Activated CD4-positive, alpha-beta T cell treated with anti-CD3 and anti-CD28 coated beads, Interleukin-2, amount 10 ng/mL, durations not matched to agents 24 days and 14 days (primary cell): ENCODE measurements around the gene NTSR2. TPM values are rescaled to one million over a fixed set of nuclear protein-coding genes. Genes with fewer than 3 reads are reported as not detected.

Experiments used
- DNase-seq: peaks from one replicate; pipeline ENCODE4 v3.0.0; 2022
- H3K27ac Mint-ChIP-seq: one replicate; pipeline ENCODE4 v1.8.0; 2022; ENCODE audit warnings: mild to moderate bottlenecking, mixed read lengths
- H3K27me3 Mint-ChIP-seq: one replicate; pipeline ENCODE4 v1.8.0; 2022; ENCODE audit warnings: mixed read lengths
- H3K36me3 Mint-ChIP-seq: one replicate; pipeline ENCODE4 v1.8.0; 2022; ENCODE audit warnings: low read depth, mild to moderate bottlenecking, mixed read lengths
- H3K4me1 Mint-ChIP-seq: one replicate; pipeline ENCODE4 v1.8.0; 2021; ENCODE audit warnings: mixed read lengths
- H3K4me3 Mint-ChIP-seq: one replicate; pipeline ENCODE4 v1.8.0; 2022; ENCODE audit warnings: mild to moderate bottlenecking, moderate library complexity, mixed read lengths
- H3K9me3 Mint-ChIP-seq: one replicate; pipeline ENCODE4 v1.8.0; 2021; ENCODE audit warnings: mixed read lengths
- intact Hi-C: fragments of 100-400 bp; cut with micrococcal nuclease; formaldehyde crosslinking; loops from one replicate; pipeline ENCODE4 v1.15.1; 2023
- total RNA-seq: library from RNA; stranded (reverse); gene quantifications from 2 replicates; pipeline ENCODE4 v1.2.3, GENCODE V29; 2022

Gene NTSR2
- total RNA-seq, 1 donor from 2014 or later: not detected

DNA sequence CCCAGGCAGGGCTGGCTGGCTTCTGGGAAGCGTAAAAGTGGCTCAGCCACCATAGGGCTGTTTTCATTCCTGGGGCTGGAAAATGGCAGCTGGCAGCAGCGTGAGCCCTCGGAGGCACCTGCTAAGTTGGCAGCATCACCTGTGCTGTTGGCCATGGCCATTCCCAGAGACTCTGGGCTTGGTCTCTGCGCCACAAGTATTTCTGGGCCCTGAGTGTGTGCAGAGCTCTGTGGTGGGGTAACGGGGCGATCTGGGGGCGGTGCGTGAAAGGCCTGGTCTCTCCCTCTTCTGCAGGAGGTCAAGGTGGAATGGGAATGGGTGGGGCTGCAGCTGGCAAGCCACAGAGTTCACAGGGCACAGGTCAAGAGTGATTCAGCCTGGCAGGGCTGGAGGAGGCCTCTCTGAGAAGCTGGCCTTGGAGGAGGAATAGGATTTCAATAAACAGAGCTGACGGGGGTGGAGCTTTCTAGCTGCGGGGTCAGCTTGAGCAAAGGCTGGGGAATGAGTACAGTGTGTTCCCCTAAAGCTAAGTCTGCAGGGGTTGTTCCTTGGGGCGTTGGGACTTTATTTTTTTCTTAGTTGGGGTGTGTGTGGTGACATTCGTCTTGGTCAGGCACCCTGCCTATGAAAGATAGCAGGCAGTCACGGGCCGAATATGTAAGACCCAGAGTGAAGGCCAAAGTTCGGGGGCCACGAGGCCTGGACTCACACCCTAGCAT is 10.3 kb upstream of the NTSR2 start:
- DNase-seq: no peak
- H3K27ac Mint-ChIP-seq: no peak overlapping the region
- H3K27me3 Mint-ChIP-seq: peaks cover 47% of the 10 kb centered on the region
- peaks cover 5% of the 10 kb centered on the region for H3K4me1 Mint-ChIP-seq
- no peaks in the 10 kb centered on the region for H3K9me3 Mint-ChIP-seq
- H3K36me3 Mint-ChIP-seq: no peaks in the 10 kb centered on the region
- no peak overlapping the region for H3K4me3 Mint-ChIP-seq
- intact Hi-C loops: loop anchor here (5.0 kb wide), 1 partner anchor 848 kb away; no protein-coding TSS in a partner anchor

DNA sequence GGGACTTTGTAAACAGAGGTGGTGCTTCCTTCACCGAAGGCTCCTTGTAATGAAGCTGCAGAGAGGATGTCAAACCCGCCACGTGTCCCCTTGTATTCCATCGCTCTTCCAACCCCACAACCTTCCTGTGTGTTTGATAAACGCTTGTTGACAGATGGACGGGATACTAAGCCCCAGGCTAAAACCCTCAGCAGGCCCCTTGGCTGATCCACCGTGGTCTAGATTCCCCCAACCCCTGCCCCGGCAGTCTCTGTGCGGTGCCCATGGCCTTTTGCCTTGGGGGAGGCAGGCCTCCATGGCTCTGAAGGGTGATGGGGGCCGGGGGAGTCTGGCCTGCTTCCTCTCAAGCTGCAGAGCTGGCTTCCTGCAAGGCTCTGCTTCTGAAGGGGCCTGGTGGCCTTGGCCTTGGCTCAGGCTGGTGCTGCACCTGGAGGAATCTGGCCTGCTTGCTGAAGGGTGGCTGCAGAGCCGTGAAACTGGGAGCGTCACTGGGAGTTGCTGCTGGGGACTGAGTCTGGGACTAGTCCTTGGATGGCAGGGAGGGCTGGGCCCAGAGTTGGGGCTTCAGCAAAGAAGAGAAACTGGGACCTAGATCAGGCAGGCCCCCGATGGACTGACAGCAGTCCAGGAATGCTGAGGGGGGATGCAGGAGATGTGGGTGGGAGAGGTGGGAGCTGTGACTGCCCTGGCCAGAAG is 9.6 kb upstream of the NTSR2 start:
- H3K9me3 Mint-ChIP-seq: no peaks in the 10 kb centered on the region
- no peak overlapping the region for H3K27ac Mint-ChIP-seq
- no peaks in the 10 kb centered on the region for H3K36me3 Mint-ChIP-seq
- DNase-seq: no peak
- no peak overlapping the region for H3K4me3 Mint-ChIP-seq
- peaks cover 5% of the 10 kb centered on the region for H3K4me1 Mint-ChIP-seq
- peaks cover 49% of the 10 kb centered on the region for H3K27me3 Mint-ChIP-seq
- intact Hi-C loops: loop anchor here (5.0 kb wide), 1 partner anchor 847 kb away; no protein-coding TSS in a partner anchor

DNA sequence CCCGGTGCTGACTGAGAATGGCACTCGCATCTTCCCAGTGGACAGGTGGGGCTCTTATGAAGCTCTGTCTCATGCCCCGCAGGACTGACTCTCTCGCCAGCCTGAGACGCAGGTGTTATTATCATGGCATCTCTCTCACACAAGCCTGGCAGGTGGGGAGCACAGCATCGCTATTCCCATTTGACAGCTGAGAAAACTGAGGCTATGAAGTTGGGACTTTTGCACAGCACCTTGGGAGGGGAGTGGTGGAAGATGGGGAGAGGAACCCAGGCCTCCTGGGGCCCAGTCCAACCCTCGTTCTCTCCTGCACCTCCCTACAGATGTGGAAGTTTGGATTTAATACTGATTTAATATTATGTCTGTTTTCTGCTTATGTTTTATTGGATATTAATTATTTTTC is 9.0 kb upstream of the NTSR2 start:
- no peak overlapping the region for H3K27ac Mint-ChIP-seq
- no peak for DNase-seq
- H3K36me3 Mint-ChIP-seq: no peaks in the 10 kb centered on the region
- H3K9me3 Mint-ChIP-seq: no peaks in the 10 kb centered on the region
- H3K4me3 Mint-ChIP-seq: no peak overlapping the region
- peaks cover 47% of the 10 kb centered on the region for H3K27me3 Mint-ChIP-seq
- H3K4me1 Mint-ChIP-seq: peaks cover 5% of the 10 kb centered on the region
- intact Hi-C loops: no loop called here

DNA sequence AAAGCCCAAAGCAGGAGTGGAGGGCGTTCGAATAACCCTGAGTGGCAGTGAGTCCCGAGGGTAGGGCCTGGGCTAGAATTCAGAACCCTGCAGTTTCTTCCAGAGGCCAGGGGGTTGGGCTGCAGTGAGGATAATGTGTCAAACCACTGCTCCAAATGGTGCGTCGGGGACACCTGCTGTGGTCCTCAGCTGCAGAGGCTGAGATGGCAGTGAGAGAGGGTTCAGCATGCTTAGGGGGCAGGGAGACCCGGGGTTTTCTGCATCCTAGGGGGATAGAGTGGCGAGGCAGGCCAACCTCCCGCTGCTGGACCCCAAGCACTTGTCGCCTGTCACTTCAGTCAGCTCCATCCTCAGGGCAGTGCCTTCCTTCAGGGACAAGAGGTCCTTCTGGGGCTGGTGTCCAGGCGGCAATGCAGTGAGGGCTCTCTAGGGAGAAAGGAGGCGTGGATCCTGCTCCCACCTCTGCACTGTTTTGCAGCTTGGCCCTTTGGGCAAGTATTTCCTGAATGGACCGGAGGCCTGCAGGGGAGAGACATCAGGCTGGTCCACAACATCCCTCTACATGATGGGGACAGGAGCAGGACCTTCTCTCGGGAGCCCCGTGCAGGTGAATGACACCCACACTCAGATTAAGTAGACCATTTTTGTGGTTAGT is 8.4 kb upstream of the NTSR2 start:
- Mint-ChIP-seq H3K27ac (no peak overlapping the region), H3K27me3 (peaks cover 46% of the 10 kb centered on the region)

DNA sequence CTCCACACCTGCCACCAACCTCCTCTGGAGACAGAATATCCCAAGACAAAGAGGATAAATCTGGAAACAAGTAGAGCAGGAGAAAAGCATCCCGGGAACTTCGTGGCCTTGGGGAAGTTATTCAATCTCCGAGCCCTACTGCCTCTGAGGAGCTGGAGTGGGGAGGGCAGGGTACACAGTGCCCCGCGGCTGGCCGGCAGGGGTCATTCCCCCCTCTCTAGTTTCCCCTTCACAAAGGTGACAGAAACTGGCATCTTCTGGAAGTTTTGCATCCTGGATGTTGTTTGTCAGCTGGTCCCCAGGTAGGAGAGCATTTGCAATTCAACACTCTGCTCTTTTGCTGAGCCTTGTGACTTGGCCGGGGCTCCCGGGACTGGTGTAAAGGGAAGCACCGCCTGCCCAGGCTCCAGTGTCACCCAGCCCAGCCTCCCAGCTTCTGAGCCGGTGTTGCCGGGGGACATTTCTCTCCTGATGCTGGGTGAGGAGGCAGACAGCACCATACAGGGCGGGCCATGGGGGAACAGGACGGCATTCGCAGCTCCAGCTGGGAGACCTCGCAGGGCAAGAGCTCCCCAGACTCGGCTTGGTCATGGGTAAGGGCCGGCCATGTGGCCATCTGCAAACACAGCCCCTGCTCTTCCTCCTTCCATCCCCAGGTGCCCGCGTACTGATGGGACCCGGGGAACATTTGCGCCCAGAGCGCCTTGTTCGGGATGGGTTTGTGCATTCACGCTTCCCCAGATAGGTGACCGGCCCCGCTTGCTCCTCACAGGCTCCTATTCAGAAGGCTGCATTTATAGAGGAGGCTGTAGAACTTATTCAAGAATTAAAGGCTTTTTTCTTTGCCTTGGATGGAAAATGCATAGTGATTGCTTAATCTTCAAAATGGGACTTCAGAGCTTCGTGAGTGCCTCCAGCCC is 7.4 kb upstream of the NTSR2 start:
- Mint-ChIP-seq H3K27me3 (peaks cover 48% of the 10 kb centered on the region), H3K4me3 (no peak overlapping the region), H3K9me3 (no peaks in the 10 kb centered on the region), H3K36me3 (no peaks in the 10 kb centered on the region), H3K4me1 (peaks cover 5% of the 10 kb centered on the region), H3K27ac (no peak overlapping the region)
- intact Hi-C loops: no loop called here
- no peak for DNase-seq

More for the DNA sequence above, 8.4 kb upstream of the NTSR2 start:
- Mint-ChIP-seq H3K4me3 (no peak overlapping the region), H3K4me1 (peaks cover 5% of the 10 kb centered on the region), H3K36me3 (no peaks in the 10 kb centered on the region), H3K9me3 (no peaks in the 10 kb centered on the region)
- no peak for DNase-seq
- intact Hi-C loops: no loop called here

DNA sequence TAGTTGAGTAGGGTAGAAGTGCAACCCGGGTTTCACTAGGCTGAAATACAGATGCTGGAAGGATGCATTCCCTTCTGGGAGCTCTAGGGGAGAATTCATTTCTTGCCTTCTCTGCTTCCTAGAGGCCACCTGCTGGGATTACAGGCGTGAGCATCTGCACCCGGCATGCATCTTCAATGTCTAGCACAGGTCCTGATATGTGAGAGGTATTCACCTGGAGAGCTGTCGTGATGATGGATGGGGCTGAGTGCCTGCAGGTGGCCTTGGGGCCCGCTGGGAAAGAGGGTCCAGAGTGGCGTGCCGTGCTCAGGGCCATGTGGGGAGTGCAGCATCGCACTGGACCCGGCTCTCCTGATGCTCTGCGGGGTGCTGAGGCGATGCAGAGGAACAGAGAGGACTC is 6.6 kb upstream of the NTSR2 start:
- no peak for DNase-seq
- peaks cover 45% of the 10 kb centered on the region for H3K27me3 Mint-ChIP-seq
- H3K9me3 Mint-ChIP-seq: no peaks in the 10 kb centered on the region
- H3K4me3 Mint-ChIP-seq: no peak overlapping the region
- no peaks in the 10 kb centered on the region for H3K4me1 Mint-ChIP-seq
- H3K36me3 Mint-ChIP-seq: no peaks in the 10 kb centered on the region
- intact Hi-C loops: no loop called here
- H3K27ac Mint-ChIP-seq: no peak overlapping the region

DNA sequence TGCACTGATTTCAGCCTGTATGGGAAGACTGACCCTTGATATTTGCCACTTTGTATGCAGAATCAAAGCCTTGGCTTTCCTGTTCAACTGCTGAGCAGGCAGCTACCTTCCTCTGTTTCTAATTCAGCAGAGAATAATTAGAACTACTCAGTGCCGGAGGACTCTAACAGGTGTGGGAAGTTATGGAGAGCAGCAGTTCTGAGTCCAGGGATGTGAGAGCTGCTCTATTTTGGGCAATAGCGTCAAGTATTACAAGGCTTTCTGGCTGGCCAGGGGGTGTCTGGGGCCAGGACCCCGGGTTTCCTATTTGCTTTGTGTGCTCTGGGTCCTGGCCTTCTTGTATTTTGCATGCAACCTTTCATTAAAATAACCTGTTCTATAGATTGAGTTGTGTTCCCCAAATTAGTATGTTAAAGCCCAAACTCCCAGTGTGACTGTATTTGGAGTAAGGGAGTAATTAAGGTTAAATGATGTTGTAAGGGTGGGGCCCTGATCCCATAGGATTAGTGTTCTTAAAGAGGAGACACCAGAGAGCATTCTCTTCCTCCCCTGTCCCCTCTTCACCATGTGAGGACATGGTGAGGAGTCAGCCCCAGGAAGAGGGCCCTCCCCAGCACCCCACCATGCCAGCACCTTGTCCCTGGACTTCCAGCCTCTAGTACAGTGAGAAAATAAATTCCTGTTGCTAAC is 5.6 kb upstream of the NTSR2 start:
- DNase-seq: no peak
- H3K4me3 Mint-ChIP-seq: no peak overlapping the region
- no peaks in the 10 kb centered on the region for H3K4me1 Mint-ChIP-seq
- no peaks in the 10 kb centered on the region for H3K9me3 Mint-ChIP-seq
- no peak overlapping the region for H3K27ac Mint-ChIP-seq
- no peaks in the 10 kb centered on the region for H3K36me3 Mint-ChIP-seq
- H3K27me3 Mint-ChIP-seq: peaks cover 50% of the 10 kb centered on the region
- intact Hi-C loops: no loop called here

DNA sequence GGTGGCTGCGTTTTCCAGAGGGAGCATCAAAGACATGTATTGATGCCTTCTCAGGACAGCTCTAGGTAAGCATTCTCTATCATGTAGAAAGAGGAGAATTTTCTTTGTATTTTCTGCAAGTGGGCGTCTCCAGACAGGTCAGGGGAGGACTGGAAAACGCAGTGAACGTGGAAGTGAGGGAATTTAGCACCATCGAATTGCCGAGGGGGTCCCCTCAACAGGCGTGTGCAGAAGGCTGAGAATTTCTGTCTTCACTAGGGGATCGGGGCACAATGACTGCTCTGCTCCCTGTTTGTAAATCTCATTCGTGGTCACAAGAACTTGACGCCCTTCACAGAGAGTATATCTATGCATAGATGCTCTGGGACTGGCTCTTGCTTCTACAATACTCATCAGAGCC is 5.0 kb upstream of the NTSR2 start:
- H3K9me3 Mint-ChIP-seq: peaks cover 4% of the 10 kb centered on the region
- intact Hi-C loops: no loop called here

DNA sequence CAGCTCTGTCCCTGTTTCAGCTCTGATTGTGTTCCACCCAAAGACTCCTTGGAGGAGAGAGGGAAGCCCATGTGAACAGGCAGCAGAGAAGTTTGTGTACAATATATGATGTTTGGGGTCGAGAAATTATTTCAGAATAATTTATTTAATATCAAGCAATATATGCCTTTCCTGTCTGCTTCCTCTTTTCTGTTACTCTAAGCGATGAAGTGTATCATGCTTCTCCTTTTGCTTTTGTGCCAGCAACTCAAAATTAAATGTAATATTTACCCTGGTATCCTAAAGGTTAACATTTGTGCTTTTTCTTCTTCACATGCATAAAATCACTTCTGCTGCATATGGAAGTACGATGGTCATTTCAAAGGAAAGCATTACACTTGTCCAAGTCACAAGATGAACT is 2.4 kb upstream of the NTSR2 start:
- DNase-seq: no peak
- no peak overlapping the region for H3K27ac Mint-ChIP-seq
- no peak overlapping the region for H3K4me3 Mint-ChIP-seq
- H3K36me3 Mint-ChIP-seq: no peaks in the 10 kb centered on the region
- peaks cover 49% of the 10 kb centered on the region for H3K27me3 Mint-ChIP-seq
- peaks cover 6% of the 10 kb centered on the region for H3K4me1 Mint-ChIP-seq
- intact Hi-C loops: no loop called here
- H3K9me3 Mint-ChIP-seq: peaks cover 4% of the 10 kb centered on the region

More for the DNA sequence above, 5.0 kb upstream of the NTSR2 start:
- Mint-ChIP-seq H3K27me3 (peaks cover 52% of the 10 kb centered on the region), H3K4me3 (no peak overlapping the region), H3K4me1 (peaks cover 4% of the 10 kb centered on the region), H3K27ac (no peak overlapping the region), H3K36me3 (no peaks in the 10 kb centered on the region)
- DNase-seq: no peak

DNA sequence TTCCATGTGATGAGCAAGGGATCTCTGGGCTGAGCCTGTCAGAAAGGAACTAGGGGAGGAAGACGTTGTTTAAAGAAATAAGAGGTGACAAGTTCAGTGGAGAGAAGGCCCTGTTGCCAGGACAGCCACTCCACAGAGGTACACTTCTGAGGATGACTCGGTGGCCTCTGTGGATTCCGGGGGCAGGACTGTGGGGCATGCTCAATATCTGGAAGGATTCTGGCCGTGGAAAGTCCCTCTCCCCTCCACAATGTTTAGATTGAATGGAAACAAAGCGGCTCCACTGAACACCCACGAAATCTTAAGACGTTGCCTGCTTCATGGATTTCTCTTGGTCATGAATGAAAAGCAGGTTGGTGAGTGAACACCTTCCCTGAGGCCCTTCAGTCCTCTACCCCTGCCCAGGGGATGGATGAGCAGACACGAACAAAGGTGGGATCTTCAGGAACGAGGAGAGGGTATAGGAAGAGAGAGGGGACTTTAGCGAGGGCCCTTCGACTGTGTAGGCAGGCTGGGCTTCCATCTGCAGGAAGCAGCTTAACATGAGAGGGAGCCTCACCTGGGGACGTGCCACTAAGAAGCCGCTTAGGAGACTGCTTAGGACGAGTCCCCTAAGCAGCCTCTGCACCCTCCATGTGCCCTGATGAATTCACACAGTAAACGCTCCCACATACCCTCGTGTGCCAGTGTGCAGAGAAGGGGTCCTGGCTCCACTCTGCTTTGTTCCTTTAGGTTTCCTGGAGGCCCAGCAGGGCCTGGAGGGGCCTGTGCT is 1.9 kb downstream of the NTSR2 start:
- peaks cover 6% of the 10 kb centered on the region for H3K4me1 Mint-ChIP-seq
- no peak for DNase-seq
- H3K4me3 Mint-ChIP-seq: no peak overlapping the region

DNA sequence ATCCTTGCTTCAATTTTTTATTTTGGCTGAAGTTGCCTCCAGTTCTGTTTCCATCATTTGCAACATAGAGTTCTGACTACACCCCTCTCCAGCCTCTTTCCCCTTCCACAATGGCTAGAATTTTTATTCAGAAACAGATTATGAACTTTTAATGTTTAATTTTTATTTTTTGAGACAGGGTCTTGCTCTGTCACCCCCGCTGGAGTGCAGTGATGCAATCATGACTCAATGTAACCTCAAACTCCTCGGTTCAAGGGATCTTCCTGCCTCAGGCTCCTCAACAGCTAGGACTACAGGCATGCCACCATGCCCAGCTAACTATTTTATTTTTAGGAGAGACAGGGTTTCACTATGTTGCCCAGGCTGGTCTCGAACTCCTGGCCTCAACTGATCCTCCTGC is 2.8 kb downstream of the NTSR2 start:
- DNase-seq: no peak
- H3K36me3 Mint-ChIP-seq: peaks cover under 1% of the 10 kb centered on the region
- peaks cover 21% of the 10 kb centered on the region for H3K27me3 Mint-ChIP-seq
- no peak overlapping the region for H3K4me3 Mint-ChIP-seq
- no peak overlapping the region for H3K27ac Mint-ChIP-seq
- peaks cover 4% of the 10 kb centered on the region for H3K9me3 Mint-ChIP-seq
- intact Hi-C loops: no loop called here
- H3K4me1 Mint-ChIP-seq: peaks cover 6% of the 10 kb centered on the region

More for the DNA sequence above, 1.9 kb downstream of the NTSR2 start:
- H3K27me3 Mint-ChIP-seq: peaks cover 26% of the 10 kb centered on the region
- H3K27ac Mint-ChIP-seq: no peak overlapping the region
- peaks cover 4% of the 10 kb centered on the region for H3K9me3 Mint-ChIP-seq
- no peaks in the 10 kb centered on the region for H3K36me3 Mint-ChIP-seq
- intact Hi-C loops: no loop called here

DNA sequence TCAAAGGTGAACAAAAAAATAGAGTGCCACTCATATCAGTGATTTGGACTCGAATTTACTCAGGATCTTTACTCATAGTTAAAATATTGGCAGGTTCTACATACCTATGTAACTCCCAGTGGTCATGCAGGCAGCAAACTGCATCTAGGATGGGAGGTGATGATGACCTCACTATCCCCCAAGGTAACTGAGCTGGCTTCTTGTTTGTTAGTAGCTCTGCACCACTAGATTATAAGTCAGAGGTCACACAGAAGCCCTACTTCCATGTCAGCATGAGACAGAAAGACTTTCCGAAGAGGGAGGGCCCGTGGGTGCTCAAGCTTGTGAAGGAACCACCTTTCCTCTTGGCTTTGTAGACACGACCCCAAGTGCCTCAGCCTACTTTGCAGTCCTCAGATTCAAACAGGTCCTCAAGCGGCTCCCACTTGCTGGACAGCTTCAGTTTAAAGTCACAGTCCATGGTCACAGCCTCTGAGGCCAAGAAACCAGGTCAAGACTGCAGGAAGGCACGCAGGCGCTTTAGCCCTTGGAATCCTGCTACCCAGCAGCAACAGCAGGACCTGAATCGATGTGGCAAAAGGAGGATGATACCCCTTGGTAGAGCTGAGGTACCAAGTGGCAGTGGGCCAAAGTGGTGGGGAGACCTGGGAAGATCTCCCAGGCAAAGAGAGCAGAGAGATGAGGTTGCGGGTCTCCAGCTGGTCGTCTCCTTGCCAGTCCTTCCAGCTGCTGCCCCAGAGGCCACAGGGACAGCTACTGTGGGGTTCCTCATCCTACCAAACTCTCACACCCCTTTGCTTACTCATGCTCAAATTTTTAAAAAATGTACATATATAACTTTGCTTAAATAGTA is 4.3 kb downstream of the NTSR2 start:
- Mint-ChIP-seq H3K4me1 (peaks cover 6% of the 10 kb centered on the region), H3K27ac (no peak overlapping the region), H3K4me3 (no peak overlapping the region), H3K27me3 (peaks cover 21% of the 10 kb centered on the region), H3K36me3 (peaks cover 2% of the 10 kb centered on the region), H3K9me3 (peaks cover 4% of the 10 kb centered on the region)
- intact Hi-C loops: no loop called here
- DNase-seq: no peak
